ENCODE measurements around the gene ZNF205. TPM values are rescaled to one million over a fixed set of nuclear protein-coding genes. Genes with fewer than 3 reads are reported as not detected.

Gene ZNF205
- total RNA-seq, 1 experiment from 2014 or later, result 17.0 TPM

GRCh38 chr16:3115003-3115402 lies 2.6 kb downstream of the ZNF205 start:
- no peaks in the 10 kb centered on the region for H3K27me3 ChIP-seq (ENCODE audit: insufficient read depth, low read length)
- BruUV-seq (replicated peaks), result no TSS peak
- ChIA-PET POLR2A (interaction anchor here (2.1 kb wide), 1 partner anchor 8 kb away, joined by 6 read pairs; no protein-coding TSS in a partner anchor), CTCF (interaction anchor here (0.9 kb wide), 1 partner anchor 15 kb away, joined by 4 read pairs; no protein-coding TSS in a partner anchor), RAD21 (ENCODE audit: low non-redundant PET in 1 of 2, low total read pairs in 2 of 2, uncharacterized antibody in 2 of 2, unreplicated experiment in 2 of 2) (no interaction called here)
- H2AFZ ChIP-seq (ENCODE audit: low read depth, low read length, poor library complexity, severe bottlenecking), result no peak overlapping the region
- peaks cover 10 to 22% of the 10 kb centered on the region in 2 experiments for H3K4me1 ChIP-seq (ENCODE audit: control insufficient read depth in 1 of 2, insufficient read depth in 2 of 2, low read length in 2 of 2)
- no peak for ATAC-seq
- no peak for TF ChIP-seq ZBTB33 (IDR thresholded peaks at IDR 0.05; ENCODE audit: extremely low read depth, insufficient replicate concordance, low read length)
- no peak for TF ChIP-seq EGR1 (IDR thresholded peaks at IDR 0.05; ENCODE audit: low read depth)
- no peak for TF ChIP-seq EZH2 (IDR thresholded peaks at IDR 0.05)
- no peak for TF ChIP-seq CBX3 (IDR thresholded peaks at IDR 0.05; ENCODE audit: low read depth)
- no peak overlapping the region for H3K9ac ChIP-seq (ENCODE audit: low read length)
- no peak overlapping the region for H3K4me2 ChIP-seq (ENCODE audit: low read length)
- no peaks in the 10 kb centered on the region for H4K20me1 ChIP-seq (ENCODE audit: insufficient read depth)
- H3K27ac ChIP-seq (ENCODE audit: low read depth, low read length), result no peak overlapping the region; the same call in 1 of the 2 replicates
- intact Hi-C loops (cut with micrococcal nuclease), result no loop called here
- H3K4me3 ChIP-seq (replicated peaks in 1 of 2; ENCODE audit: low read depth in 1 of 2, low read length in 2 of 2), result no peak overlapping the region
- peaks cover 14% of the 10 kb centered on the region; the same call in 1 of the 2 replicates for H3K79me2 ChIP-seq (ENCODE audit: insufficient read depth, low read length)
- H3K36me3 ChIP-seq (ENCODE audit: control insufficient read depth in 1 of 2, insufficient read depth in 2 of 2, low read length in 2 of 2), result peaks cover 2 to 6% of the 10 kb centered on the region in 2 experiments; a peak in 3 of 4 replicates
- no peaks in the 10 kb centered on the region for H3K9me2 ChIP-seq (ENCODE audit: insufficient read depth)
- H3K9me3 ChIP-seq (ENCODE audit: control insufficient read depth in 1 of 2, insufficient read depth in 1 of 2, low read depth in 1 of 2, low read length in 2 of 2), result no peaks in the 10 kb centered on the region
- no peak for DNase-seq (ENCODE audit: low read depth, low spot score)

GRCh38 chr16:3115561-3115960 lies 3.2 kb downstream of the ZNF205 start:
- H3K4me2 ChIP-seq (ENCODE audit: low read length), result no peak overlapping the region
- BruUV-seq (replicated peaks), result no TSS peak
- H3K4me1 ChIP-seq (ENCODE audit: control insufficient read depth in 1 of 2, insufficient read depth in 2 of 2, low read length in 2 of 2), result peaks cover 10 to 22% of the 10 kb centered on the region in 2 experiments
- RAD21 ChIA-PET (ENCODE audit: low non-redundant PET in 1 of 2, low total read pairs in 2 of 2, uncharacterized antibody in 2 of 2, unreplicated experiment in 2 of 2), result no interaction called here
- no peak for DNase-seq (ENCODE audit: low read depth, low spot score)
- CTCF ChIA-PET, result interaction anchor here (0.9 kb wide), 1 partner anchor 14 kb away, joined by 4 read pairs; no protein-coding TSS in a partner anchor
- H3K9ac ChIP-seq (ENCODE audit: low read length), result no peak overlapping the region
- no peaks in the 10 kb centered on the region for H3K27me3 ChIP-seq (ENCODE audit: insufficient read depth, low read length)
- H3K9me3 ChIP-seq (ENCODE audit: control insufficient read depth in 1 of 2, insufficient read depth in 1 of 2, low read depth in 1 of 2, low read length in 2 of 2), result no peaks in the 10 kb centered on the region
- POLR2A ChIA-PET, result interaction anchor here (0.6 to 2.1 kb wide), 2 partner anchors 7 to 9 kb away, joined by 3 to 6 read pairs; no protein-coding TSS in a partner anchor
- intact Hi-C loops (cut with micrococcal nuclease), result no loop called here
- H3K36me3 ChIP-seq (ENCODE audit: control insufficient read depth in 1 of 2, insufficient read depth in 2 of 2, low read length in 2 of 2), result peaks cover 5 to 9% of the 10 kb centered on the region in 2 experiments; a peak in 3 of 4 replicates
- no peak overlapping the region for H3K4me3 ChIP-seq (replicated peaks in 1 of 2; ENCODE audit: low read depth in 1 of 2, low read length in 2 of 2)
- no peaks in the 10 kb centered on the region for H3K9me2 ChIP-seq (ENCODE audit: insufficient read depth)
- no peak overlapping the region; the same call in 1 of the 2 replicates for H3K27ac ChIP-seq (ENCODE audit: low read depth, low read length)
- peaks cover 14% of the 10 kb centered on the region; the same call in 1 of the 2 replicates for H3K79me2 ChIP-seq (ENCODE audit: insufficient read depth, low read length)
- H2AFZ ChIP-seq (ENCODE audit: low read depth, low read length, poor library complexity, severe bottlenecking), result no peak overlapping the region
- no peak for ATAC-seq
- no peaks in the 10 kb centered on the region for H4K20me1 ChIP-seq (ENCODE audit: insufficient read depth)
- no peak for TF ChIP-seq EZH2phosphoT487 (IDR thresholded peaks at IDR 0.05; ENCODE audit: borderline replicate concordance)
- TF ChIP-seq JUND (IDR thresholded peaks at IDR 0.05), result no peak
- no peak for TF ChIP-seq SP1 (IDR thresholded peaks at IDR 0.05; ENCODE audit: low read depth)
- no peak for TF ChIP-seq POLR2A (IDR thresholded peaks at IDR 0.05; ENCODE audit: borderline replicate concordance, extremely low read depth, insufficient read depth, insufficient read length)
- TF ChIP-seq FOSL1 (IDR thresholded peaks at IDR 0.05; ENCODE audit: low read depth), result no peak
- TF ChIP-seq SRF (IDR thresholded peaks at IDR 0.05; ENCODE audit: low read depth), result no peak
- TF ChIP-seq MAX (IDR thresholded peaks at IDR 0.05), result no peak
- no peak for TF ChIP-seq REST (IDR thresholded peaks at IDR 0.05; ENCODE audit: low read depth)
- no peak for TF ChIP-seq ZBTB33 (IDR thresholded peaks at IDR 0.05; ENCODE audit: extremely low read depth, insufficient replicate concordance, low read length)
- no peak for TF ChIP-seq EZH2 (IDR thresholded peaks at IDR 0.05)
- no peak for TF ChIP-seq CBX3 (IDR thresholded peaks at IDR 0.05; ENCODE audit: low read depth)
